ENCODE measurements around the gene LENG8.
A peak's percentile ranks its signal among the peaks of the same experiment; 100 is the strongest.
"Not testable (repeated sequence)": the region's sequence is repeated elsewhere in the genome, so short reads cannot be mapped to it uniquely, and the experiment has no call there.

Gene LENG8

GRCh38 chr19:54446349-54446748, 2.6 kb upstream of the LENG8 start:
- H3K9ac ChIP-seq (ENCODE audit: low read length); H3K4me1 ChIP-seq (ENCODE audit: control insufficient read depth, insufficient read depth, low read length); H3K4me3 ChIP-seq (ENCODE audit: low read depth, low read length); H3K27me3 ChIP-seq (ENCODE audit: control insufficient read depth, insufficient read depth, low read length); H3K27ac ChIP-seq (ENCODE audit: low read depth, low read length); H3K9me3 ChIP-seq (ENCODE audit: control insufficient read depth, insufficient read depth, low read depth, low read length): not testable (repeated sequence)
- H3K36me3 ChIP-seq (ENCODE audit: control insufficient read depth, insufficient read depth, low read length) = peaks cover 22% of the 10 kb centered on the region

GRCh38 chr19:54448040-54448773, 792 bp upstream of the LENG8 start:
- H3K9me3 ChIP-seq (ENCODE audit: control insufficient read depth, insufficient read depth, low read depth, low read length) = no peaks in the 10 kb centered on the region
- H3K9ac ChIP-seq (ENCODE audit: low read length) = peak overlapping the region; percentile 99
- 0 out of 2 replicates have a peak, but pooled peaks cover 7% of the 10 kb centered on the region for H3K4me1 ChIP-seq (ENCODE audit: control insufficient read depth, insufficient read depth, low read length)
- H3K4me3 ChIP-seq (ENCODE audit: low read depth, low read length) = peak overlapping the region; percentile 95
- peaks cover 39% of the 10 kb centered on the region for H3K36me3 ChIP-seq (ENCODE audit: control insufficient read depth, insufficient read depth, low read length)
- no peaks in the 10 kb centered on the region for H3K27me3 ChIP-seq (ENCODE audit: control insufficient read depth, insufficient read depth, low read length)
- H3K27ac ChIP-seq (ENCODE audit: low read depth, low read length) = peak overlapping the region; percentile 91; the same call in 1 of the 2 replicates

- Histone ChIP-seq H3K9ac (ENCODE audit: low read length) (peak overlapping the region; percentile 99), H3K4me1 (ENCODE audit: control insufficient read depth, insufficient read depth, low read length) (0 out of 2 replicates have a peak, but pooled peaks cover 7% of the 10 kb centered on the region), H3K27ac (ENCODE audit: low read depth, low read length) (peak overlapping the region; percentile 91), H3K36me3 (ENCODE audit: control insufficient read depth, insufficient read depth, low read length) (peaks cover 52% of the 10 kb centered on the region), H3K4me3 (ENCODE audit: low read depth, low read length) (peak overlapping the region; percentile 95), H3K9me3 (ENCODE audit: control insufficient read depth, insufficient read depth, low read depth, low read length) (no peaks in the 10 kb centered on the region), H3K27me3 (ENCODE audit: control insufficient read depth, insufficient read depth, low read length) (no peaks in the 10 kb centered on the region)
Measured at GRCh38 chr19:54449701-54450069, 686 bp downstream of the LENG8 start.

- Histone ChIP-seq H3K4me1 (ENCODE audit: control insufficient read depth, insufficient read depth, low read length) (0 out of 2 replicates have a peak, but pooled peaks cover 7% of the 10 kb centered on the region), H3K4me3 (ENCODE audit: low read depth, low read length) (no peak overlapping the region), H3K36me3 (ENCODE audit: control insufficient read depth, insufficient read depth, low read length) (peaks cover 59% of the 10 kb centered on the region), H3K27me3 (ENCODE audit: control insufficient read depth, insufficient read depth, low read length) (no peaks in the 10 kb centered on the region), H3K27ac (ENCODE audit: low read depth, low read length) (no peak overlapping the region), H3K9ac (ENCODE audit: low read length) (no peak overlapping the region), H3K9me3 (ENCODE audit: control insufficient read depth, insufficient read depth, low read depth, low read length) (no peaks in the 10 kb centered on the region)
Measured at GRCh38 chr19:54451331-54451871, 2.4 kb downstream of the LENG8 start.

GRCh38 chr19:54451997-54452396, 3.0 kb downstream of the LENG8 start:
- no peaks in the 10 kb centered on the region for H3K9me3 ChIP-seq (ENCODE audit: control insufficient read depth, insufficient read depth, low read depth, low read length)
- H3K4me3 ChIP-seq (ENCODE audit: low read depth, low read length) = no peak overlapping the region
- H3K4me1 ChIP-seq (ENCODE audit: control insufficient read depth, insufficient read depth, low read length) = 0 out of 2 replicates have a peak, but pooled peaks cover 7% of the 10 kb centered on the region
- peaks cover 65% of the 10 kb centered on the region for H3K36me3 ChIP-seq (ENCODE audit: control insufficient read depth, insufficient read depth, low read length)
- H3K27me3 ChIP-seq (ENCODE audit: control insufficient read depth, insufficient read depth, low read length) = no peaks in the 10 kb centered on the region
- no peak overlapping the region for H3K27ac ChIP-seq (ENCODE audit: low read depth, low read length)
- no peak overlapping the region for H3K9ac ChIP-seq (ENCODE audit: low read length)

GRCh38 chr19:54452626-54453025, 3.6 kb downstream of the LENG8 start:
- peaks cover 70% of the 10 kb centered on the region for H3K36me3 ChIP-seq (ENCODE audit: control insufficient read depth, insufficient read depth, low read length)

GRCh38 chr19:54453921-54454780, 5.2 kb downstream of the LENG8 start:
- H3K4me3 ChIP-seq (ENCODE audit: low read depth, low read length) = no peak overlapping the region
- no peaks in the 10 kb centered on the region for H3K27me3 ChIP-seq (ENCODE audit: control insufficient read depth, insufficient read depth, low read length)
- no peak overlapping the region for H3K27ac ChIP-seq (ENCODE audit: low read depth, low read length)
- 0 out of 2 replicates have a peak, but pooled peaks cover 3% of the 10 kb centered on the region for H3K4me1 ChIP-seq (ENCODE audit: control insufficient read depth, insufficient read depth, low read length)
- H3K9me3 ChIP-seq (ENCODE audit: control insufficient read depth, insufficient read depth, low read depth, low read length) = no peaks in the 10 kb centered on the region
- no peak overlapping the region for H3K9ac ChIP-seq (ENCODE audit: low read length)
- peaks cover 85% of the 10 kb centered on the region for H3K36me3 ChIP-seq (ENCODE audit: control insufficient read depth, insufficient read depth, low read length)

More at GRCh38 chr19:54452626-54453025, 3.6 kb downstream of the LENG8 start:
- Histone ChIP-seq H3K4me3 (ENCODE audit: low read depth, low read length) (no peak overlapping the region), H3K4me1 (ENCODE audit: control insufficient read depth, insufficient read depth, low read length) (0 out of 2 replicates have a peak, but pooled peaks cover 3% of the 10 kb centered on the region), H3K27me3 (ENCODE audit: control insufficient read depth, insufficient read depth, low read length) (no peaks in the 10 kb centered on the region), H3K9me3 (ENCODE audit: control insufficient read depth, insufficient read depth, low read depth, low read length) (no peaks in the 10 kb centered on the region), H3K9ac (ENCODE audit: low read length) (no peak overlapping the region), H3K27ac (ENCODE audit: low read depth, low read length) (no peak overlapping the region)

GRCh38 chr19:54454781-54455675, 6.0 kb downstream of the LENG8 start:
- no peak overlapping the region for H3K27ac ChIP-seq (ENCODE audit: low read depth, low read length)
- no peak overlapping the region for H3K4me3 ChIP-seq (ENCODE audit: low read depth, low read length)
- H3K9me3 ChIP-seq (ENCODE audit: control insufficient read depth, insufficient read depth, low read depth, low read length) = no peaks in the 10 kb centered on the region
- 0 out of 2 replicates have a peak, but pooled peaks cover 3% of the 10 kb centered on the region for H3K4me1 ChIP-seq (ENCODE audit: control insufficient read depth, insufficient read depth, low read length)
- H3K36me3 ChIP-seq (ENCODE audit: control insufficient read depth, insufficient read depth, low read length) = peaks cover 94% of the 10 kb centered on the region
- no peak overlapping the region for H3K9ac ChIP-seq (ENCODE audit: low read length)
- no peaks in the 10 kb centered on the region for H3K27me3 ChIP-seq (ENCODE audit: control insufficient read depth, insufficient read depth, low read length)

DNA sequence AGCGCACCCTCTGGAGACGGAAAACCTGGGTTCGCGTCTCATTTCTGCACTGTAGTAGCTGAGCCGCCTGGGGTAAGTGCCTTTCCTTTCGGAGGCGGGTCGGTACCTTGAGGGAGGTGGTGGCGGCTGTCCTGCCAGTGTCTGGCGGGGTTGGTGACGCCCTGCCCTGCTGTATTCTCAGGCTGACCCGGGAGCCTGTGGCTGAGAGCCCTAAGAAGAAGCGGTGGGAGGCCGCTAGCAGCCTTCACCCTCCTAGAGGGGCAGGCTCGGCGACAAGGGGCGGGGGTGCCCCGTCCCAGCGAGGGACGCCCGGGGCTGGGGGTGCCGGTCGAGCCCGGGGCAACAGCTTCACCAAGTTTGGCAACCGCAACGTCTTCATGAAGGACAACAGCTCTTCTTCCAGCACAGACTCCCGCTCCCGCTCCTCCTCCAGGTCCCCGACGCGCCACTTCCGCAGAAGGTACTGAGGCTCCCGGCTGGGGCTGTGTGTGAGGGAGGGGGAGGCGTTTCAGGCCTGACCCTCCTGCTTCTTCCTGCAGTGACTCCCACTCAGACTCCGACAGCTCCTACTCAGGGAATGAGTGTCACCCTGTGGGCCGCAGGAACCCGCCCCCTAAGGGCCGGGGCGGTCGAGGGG, 6.9 kb downstream of the LENG8 start:
- no peak overlapping the region for H3K4me3 ChIP-seq (ENCODE audit: low read depth, low read length)
- H3K9ac ChIP-seq (ENCODE audit: low read length) = no peak overlapping the region
- no peaks in the 10 kb centered on the region for H3K9me3 ChIP-seq (ENCODE audit: control insufficient read depth, insufficient read depth, low read depth, low read length)
- H3K27me3 ChIP-seq (ENCODE audit: control insufficient read depth, insufficient read depth, low read length) = no peaks in the 10 kb centered on the region
- no peak overlapping the region for H3K27ac ChIP-seq (ENCODE audit: low read depth, low read length)
- peaks cover 96% of the 10 kb centered on the region for H3K36me3 ChIP-seq (ENCODE audit: control insufficient read depth, insufficient read depth, low read length)
- H3K4me1 ChIP-seq (ENCODE audit: control insufficient read depth, insufficient read depth, low read length) = no peaks in the 10 kb centered on the region

Data from HUES6 (cell line).